NB4 (cell line): ENCODE results near the gene SCNN1G.
A peak's percentile ranks its signal among the peaks of the same experiment; 100 is the strongest.

Experiments
- DNase-seq: peaks from one replicate; pipeline ENCODE4 v3.0.0; 2010; ENCODE audit warnings: low read depth
- H3K4me3 ChIP-seq: one replicate; pipeline ENCODE4 v1.5.1; 2011; ENCODE audit warnings: mild to moderate bottlenecking, low read depth, low read length, moderate library complexity
- MYC ChIP-seq: IDR thresholded peaks from 2 replicates; pipeline ENCODE4 v1.6.1; 2011; ENCODE audit warnings: low read depth, low read length
- POLR2A ChIP-seq: IDR thresholded peaks from 2 replicates; pipeline ENCODE4 v1.6.1; 2011; ENCODE audit warnings: mild to moderate bottlenecking; ENCODE audit not compliant: insufficient read length; ENCODE audit errors: extremely low read depth
- TF ChIP-seq, protein P1 (sequence below): IDR thresholded peaks from one replicate; pipeline ENCODE4 v1.5.1; 2012; ENCODE audit warnings: low read depth, low read length
- TF ChIP-seq, protein P2 (sequence below): IDR thresholded peaks from 2 replicates; pipeline ENCODE4 v1.6.1; 2011; ENCODE audit warnings: low read depth, low read length

SCNN1G gene

DNA sequence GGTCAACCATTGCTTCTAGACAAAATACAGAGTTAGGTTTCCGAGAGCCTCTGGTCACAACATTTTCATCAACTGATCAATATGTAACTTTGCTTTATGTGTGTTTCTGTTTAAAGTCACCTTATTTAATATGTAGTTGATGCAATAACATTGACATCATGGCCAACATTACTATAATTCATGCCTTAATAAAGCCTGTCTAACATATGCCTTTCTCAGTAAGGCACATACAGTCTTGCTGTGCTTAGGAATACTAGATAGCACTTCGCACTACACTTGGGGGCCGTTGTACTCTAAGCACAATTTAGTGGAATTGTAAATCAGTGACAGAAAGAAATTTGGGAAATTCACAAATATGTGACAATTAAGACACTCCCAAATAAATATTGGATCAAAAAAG lies 9.6 kb upstream of the SCNN1G start:
- H3K4me3 ChIP-seq, result no peak overlapping the region
- no peak for DNase-seq
- TF ChIP-seq MYC, result no peak

DNA sequence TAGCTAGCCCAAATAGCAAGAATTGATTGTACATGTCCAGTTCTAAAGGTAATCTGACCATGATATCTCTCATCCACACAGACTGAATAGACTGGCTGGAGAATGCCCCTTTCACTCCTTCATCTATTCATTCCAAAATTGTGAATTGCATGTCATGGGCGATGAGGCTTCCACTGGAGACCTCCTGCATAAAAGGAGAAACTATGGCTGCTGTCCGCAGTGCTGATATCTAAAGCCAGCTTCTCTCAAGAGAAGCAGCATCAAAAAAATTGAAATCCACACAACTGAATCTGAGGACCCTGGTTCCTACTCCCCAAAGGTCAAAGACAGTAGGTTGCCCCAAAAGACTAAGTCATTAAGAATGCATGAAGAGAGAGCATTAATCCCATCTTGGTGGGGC lies 7.9 kb upstream of the SCNN1G start:
- DNase-seq, result peak; percentile 17
- no peak overlapping the region for H3K4me3 ChIP-seq
- TF ChIP-seq, protein P1, sequence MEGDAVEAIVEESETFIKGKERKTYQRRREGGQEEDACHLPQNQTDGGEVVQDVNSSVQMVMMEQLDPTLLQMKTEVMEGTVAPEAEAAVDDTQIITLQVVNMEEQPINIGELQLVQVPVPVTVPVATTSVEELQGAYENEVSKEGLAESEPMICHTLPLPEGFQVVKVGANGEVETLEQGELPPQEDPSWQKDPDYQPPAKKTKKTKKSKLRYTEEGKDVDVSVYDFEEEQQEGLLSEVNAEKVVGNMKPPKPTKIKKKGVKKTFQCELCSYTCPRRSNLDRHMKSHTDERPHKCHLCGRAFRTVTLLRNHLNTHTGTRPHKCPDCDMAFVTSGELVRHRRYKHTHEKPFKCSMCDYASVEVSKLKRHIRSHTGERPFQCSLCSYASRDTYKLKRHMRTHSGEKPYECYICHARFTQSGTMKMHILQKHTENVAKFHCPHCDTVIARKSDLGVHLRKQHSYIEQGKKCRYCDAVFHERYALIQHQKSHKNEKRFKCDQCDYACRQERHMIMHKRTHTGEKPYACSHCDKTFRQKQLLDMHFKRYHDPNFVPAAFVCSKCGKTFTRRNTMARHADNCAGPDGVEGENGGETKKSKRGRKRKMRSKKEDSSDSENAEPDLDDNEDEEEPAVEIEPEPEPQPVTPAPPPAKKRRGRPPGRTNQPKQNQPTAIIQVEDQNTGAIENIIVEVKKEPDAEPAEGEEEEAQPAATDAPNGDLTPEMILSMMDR, result no peak
- TF ChIP-seq, protein P2, sequence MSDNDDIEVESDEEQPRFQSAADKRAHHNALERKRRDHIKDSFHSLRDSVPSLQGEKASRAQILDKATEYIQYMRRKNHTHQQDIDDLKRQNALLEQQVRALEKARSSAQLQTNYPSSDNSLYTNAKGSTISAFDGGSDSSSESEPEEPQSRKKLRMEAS, result no peak
- no peak for TF ChIP-seq MYC
- no peak for TF ChIP-seq POLR2A

DNA sequence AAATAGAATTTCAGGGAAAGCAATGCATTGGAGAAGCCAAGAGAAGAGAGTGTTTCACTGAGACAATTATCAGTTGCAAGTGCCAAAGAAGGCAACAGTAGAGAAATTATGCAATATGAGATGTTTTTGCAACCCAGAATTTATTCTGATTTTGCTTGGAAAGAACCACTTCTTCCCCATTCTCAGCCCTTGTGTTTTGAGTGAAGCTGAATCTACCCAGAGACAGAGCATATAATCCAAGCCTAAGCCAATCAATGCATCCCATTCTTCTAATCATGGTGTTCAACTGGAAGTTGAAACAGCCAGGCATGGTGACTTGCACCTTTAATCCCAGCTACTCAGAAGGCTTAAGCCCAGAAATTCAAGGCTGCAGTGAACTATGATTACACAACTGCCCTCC lies 6.9 kb upstream of the SCNN1G start:
- TF ChIP-seq, protein P1, result no peak
- TF ChIP-seq MYC, result no peak
- DNase-seq, result no peak
- H3K4me3 ChIP-seq, result no peak overlapping the region

GRCh38 chr16:23181506-23181905 lies 1.0 kb upstream of the SCNN1G start:
- DNase-seq, result no peak
- no peak overlapping the region for H3K4me3 ChIP-seq
- TF ChIP-seq, protein P1, result no peak
- TF ChIP-seq, protein P2, result no peak
- TF ChIP-seq POLR2A, result no peak

DNA sequence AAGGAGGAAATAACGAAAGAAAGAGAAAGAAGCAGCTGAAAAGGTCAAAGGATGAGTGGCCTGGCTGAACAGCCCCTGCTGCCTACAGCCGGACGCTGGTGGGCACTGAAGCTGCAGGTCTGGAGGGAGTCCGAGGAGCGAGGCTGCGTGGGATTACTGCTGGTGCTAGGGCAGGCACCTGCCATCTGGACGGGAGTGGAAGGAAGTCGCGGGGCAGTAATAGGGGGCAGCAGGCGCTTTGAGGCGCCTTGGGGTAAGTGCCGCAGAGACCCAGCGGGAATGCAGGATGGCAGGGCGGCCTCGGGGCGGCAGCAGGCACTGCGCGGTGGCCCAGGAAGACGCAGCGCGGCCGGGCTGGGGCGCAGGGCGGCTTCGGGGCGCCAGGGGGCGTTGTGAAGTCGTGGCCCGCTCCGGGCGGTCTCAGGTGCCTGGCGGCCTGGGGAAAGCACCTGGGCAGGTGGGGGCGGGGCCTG lies 303 bp upstream of the SCNN1G start:
- no peak overlapping the region for H3K4me3 ChIP-seq
- TF ChIP-seq POLR2A, result no peak
- TF ChIP-seq, protein P2, result no peak
- TF ChIP-seq, protein P1, result peak; percentile 76
- TF ChIP-seq MYC, result no peak
- DNase-seq, result peak; percentile 77

GRCh38 chr16:23183543-23183862 lies 958 bp downstream of the SCNN1G start:
- TF ChIP-seq POLR2A (no peak), MYC (no peak)
- TF ChIP-seq, protein P2, result no peak
- TF ChIP-seq, protein P1, result no peak
- H3K4me3 ChIP-seq, result no peak overlapping the region

More at GRCh38 chr16:23183543-23183862, 958 bp downstream of the SCNN1G start:
- no peak for DNase-seq
